H1 (cell line): ENCODE measurements around the gene TCAP.

Experiments
- CEBPB ChIP-seq: IDR thresholded peaks from 2 replicates; pipeline ENCODE4 v1.6.1; 2012; ENCODE audit warnings: low read depth, low read length
- EGR1 ChIP-seq: IDR thresholded peaks from 2 replicates; pipeline ENCODE4 v1.6.1; 2011; ENCODE audit warnings: low read depth, low read length, borderline replicate concordance
- EZH2 ChIP-seq: fragments of 200-600 bp; sonication (generic); IDR thresholded peaks from 2 replicates; pipeline ENCODE4 v1.7.1; 2012; ENCODE audit warnings: low read depth, mild to moderate bottlenecking, moderate library complexity, low read length, inconsistent platforms; ENCODE audit not compliant: severe bottlenecking
- GTF2F1 ChIP-seq: IDR thresholded peaks from 2 replicates; pipeline ENCODE4 v1.6.1; 2012; ENCODE audit warnings: low read depth, low read length, improper control_type of control experiment, borderline replicate concordance
- MAFK ChIP-seq: IDR thresholded peaks from 2 replicates; pipeline ENCODE4 v1.6.1; 2012; ENCODE audit warnings: low read depth, mild to moderate bottlenecking, improper control_type of control experiment, low read length
- POLR2A ChIP-seq, 2 experiments: IDR thresholded peaks; 1 replicate in 1 of 2; 2 replicates in 1 of 2; pipeline ENCODE4 v1.6.1; 2011; ENCODE audit warnings: low read depth in 2 of 2, low read length in 2 of 2, mild to moderate bottlenecking in 2 of 2; ENCODE audit errors: control extremely low read depth in 1 of 2
- RAD21 ChIP-seq, 2 experiments: IDR thresholded peaks in 1 of 2; conservative IDR thresholded peaks in 1 of 2; 2 replicates each; pipeline ENCODE4 v1.6.1; 2011; ENCODE audit warnings: low read depth in 2 of 2, low read length in 2 of 2, improper control_type of control experiment in 1 of 2, inconsistent platforms in 1 of 2, mild to moderate bottlenecking in 1 of 2, moderate library complexity in 1 of 2
- SUZ12 ChIP-seq: fragments of 200-600 bp; sonication (generic); IDR thresholded peaks from 2 replicates; pipeline ENCODE4 v1.6.1; 2012; ENCODE audit warnings: mild to moderate bottlenecking, inconsistent platforms, low read length, moderate library complexity, mixed read lengths
- TAF1 ChIP-seq: IDR thresholded peaks from 2 replicates; pipeline ENCODE4 v1.6.1; 2011; ENCODE audit warnings: mild to moderate bottlenecking, low read depth, low read length
- YY1 ChIP-seq: IDR thresholded peaks from 2 replicates; pipeline ENCODE4 v1.6.1; 2011; ENCODE audit warnings: low read depth, mild to moderate bottlenecking, low read length
- TF ChIP-seq, protein P1 (sequence below), 3 experiments: IDR thresholded peaks; 1 replicate in 2 of 3; 2 replicates in 1 of 3; pipeline versions ENCODE4 v1.5.1 to v1.6.1; 2011; ENCODE audit warnings: low read length in 3 of 3, mild to moderate bottlenecking in 3 of 3, inconsistent platforms in 2 of 3, low read depth in 1 of 3, moderate library complexity in 1 of 3; ENCODE audit not compliant: insufficient read depth in 1 of 3; ENCODE audit errors: control extremely low read depth in 1 of 3

DNA sequence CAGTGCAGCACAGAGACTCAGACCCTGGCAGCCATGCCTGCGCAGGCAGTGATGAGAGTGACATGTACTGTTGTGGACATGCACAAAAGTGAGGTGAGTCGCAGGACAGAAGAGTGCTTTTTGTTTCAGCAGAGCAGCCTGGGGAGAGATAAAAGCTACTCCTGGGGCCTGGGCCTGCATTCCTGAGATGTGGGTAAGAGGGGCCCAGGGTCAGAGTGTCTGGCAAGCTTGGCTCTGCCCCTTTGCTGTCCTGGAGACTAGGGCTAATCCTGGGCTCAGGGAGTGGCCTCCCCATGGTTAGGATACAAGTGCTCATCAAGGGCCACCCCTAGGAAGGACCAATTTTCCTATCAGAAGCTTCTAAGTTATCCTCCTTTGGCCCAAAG is 29.9 kb downstream of the TCAP start:
- TF ChIP-seq CEBPB (no peak), TAF1 (no peak), GTF2F1 (no peak), POLR2A (IDR thresholded peaks at IDR 0.05; ENCODE audit: control extremely low read depth in 1 of 2, low read depth in 2 of 2, low read length in 2 of 2) (no peak), YY1 (no peak), SUZ12 (no peak), RAD21 (IDR thresholded peaks at IDR 0.05 in 1 of 2, conservative IDR thresholded peaks at IDR 0.05 in 1 of 2; ENCODE audit: low read depth in 2 of 2, low read length in 2 of 2) (no peak), MAFK (no peak), EZH2 (no peak), EGR1 (no peak)
- TF ChIP-seq, protein P1, sequence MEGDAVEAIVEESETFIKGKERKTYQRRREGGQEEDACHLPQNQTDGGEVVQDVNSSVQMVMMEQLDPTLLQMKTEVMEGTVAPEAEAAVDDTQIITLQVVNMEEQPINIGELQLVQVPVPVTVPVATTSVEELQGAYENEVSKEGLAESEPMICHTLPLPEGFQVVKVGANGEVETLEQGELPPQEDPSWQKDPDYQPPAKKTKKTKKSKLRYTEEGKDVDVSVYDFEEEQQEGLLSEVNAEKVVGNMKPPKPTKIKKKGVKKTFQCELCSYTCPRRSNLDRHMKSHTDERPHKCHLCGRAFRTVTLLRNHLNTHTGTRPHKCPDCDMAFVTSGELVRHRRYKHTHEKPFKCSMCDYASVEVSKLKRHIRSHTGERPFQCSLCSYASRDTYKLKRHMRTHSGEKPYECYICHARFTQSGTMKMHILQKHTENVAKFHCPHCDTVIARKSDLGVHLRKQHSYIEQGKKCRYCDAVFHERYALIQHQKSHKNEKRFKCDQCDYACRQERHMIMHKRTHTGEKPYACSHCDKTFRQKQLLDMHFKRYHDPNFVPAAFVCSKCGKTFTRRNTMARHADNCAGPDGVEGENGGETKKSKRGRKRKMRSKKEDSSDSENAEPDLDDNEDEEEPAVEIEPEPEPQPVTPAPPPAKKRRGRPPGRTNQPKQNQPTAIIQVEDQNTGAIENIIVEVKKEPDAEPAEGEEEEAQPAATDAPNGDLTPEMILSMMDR (IDR thresholded peaks at IDR 0.05; ENCODE audit: control extremely low read depth in 1 of 3, insufficient read depth in 1 of 3, low read depth in 1 of 3, low read length in 3 of 3) = no peak
